Coronary artery (tissue), 2 donors: ENCODE results near the gene FRRS1.

ENCODE experiments used
- DNase-seq: peaks from one replicate; pipeline ENCODE4 v3.0.0-alpha.2; 2017; ENCODE audit warnings: low spot score
- H3K27ac ChIP-seq, 2 donors: fragments of 200-600 bp; sonication (generic); one replicate each; pipeline ENCODE4 v1.5.1; 2016 to 2019
- H3K4me3 ChIP-seq: fragments of 200-600 bp; sonication (generic); 2 replicates; pipeline ENCODE4 v1.5.1; 2016; ENCODE audit warnings: mild to moderate bottlenecking, moderate library complexity
- CTCF ChIP-seq: fragments of 200-600 bp; sonication (generic); IDR thresholded peaks from one replicate; pipeline ENCODE4 v1.5.1; 2019; ENCODE audit warnings: antibody characterized with exemption

The FRRS1 gene

GRCh38 chr1:99728494-99729235 lies 37.8 kb downstream of the FRRS1 start:
- no peak for TF ChIP-seq CTCF
- Histone ChIP-seq H3K4me3 (no peak overlapping the region), H3K27ac (peak overlapping the region in 1 of 2 donors; percentile 51)
- DNase-seq = no peak

- no peak for DNase-seq
- TF ChIP-seq CTCF = no peak
- Histone ChIP-seq H3K27ac (peak overlapping the region in 1 of 2 donors; percentile 5), H3K4me3 (no peak overlapping the region)
These were observed 38.8 kb downstream of the FRRS1 start for GRCh38 chr1:99727575-99728185.

GRCh38 chr1:99726818-99727217 lies 39.6 kb downstream of the FRRS1 start:
- Histone ChIP-seq H3K4me3 (no peak overlapping the region), H3K27ac (no peak overlapping the region)
- DNase-seq = no peak
- TF ChIP-seq CTCF = no peak

- no peak for DNase-seq
- H3K27ac ChIP-seq = no peak overlapping the region
- TF ChIP-seq CTCF = no peak
- no peak overlapping the region for H3K4me3 ChIP-seq
These were observed 40.0 kb downstream of the FRRS1 start for GRCh38 chr1:99726407-99726806.

- Histone ChIP-seq H3K27ac (no peak overlapping the region), H3K4me3 (no peak overlapping the region)
- no peak for TF ChIP-seq CTCF
- no peak for DNase-seq
These were observed 40.4 kb downstream of the FRRS1 start for GRCh38 chr1:99725996-99726395.

GRCh38 chr1:99723251-99723650 lies 43.2 kb downstream of the FRRS1 start:
- no peak for DNase-seq
- Histone ChIP-seq H3K27ac (no peak overlapping the region), H3K4me3 (no peak overlapping the region)
- TF ChIP-seq CTCF = no peak

GRCh38 chr1:99717005-99717404 lies 49.4 kb downstream of the FRRS1 start:
- no peak for DNase-seq
- Histone ChIP-seq H3K4me3 (no peak overlapping the region), H3K27ac (no peak overlapping the region)
- TF ChIP-seq CTCF = no peak
